GM20000 (cell line): ENCODE results near the gene PRKAG2.

Source experiments
- DNase-seq: peaks from one replicate; pipeline ENCODE4 v3.0.0; 2012; ENCODE audit warnings: low spot score
- CTCF ChIP-seq: IDR thresholded peaks from 2 replicates; pipeline ENCODE4 v1.5.1; 2012; ENCODE audit warnings: mild to moderate bottlenecking, control low read depth; ENCODE audit errors: extremely low read depth, missing control alignments

The PRKAG2 gene

DNA sequence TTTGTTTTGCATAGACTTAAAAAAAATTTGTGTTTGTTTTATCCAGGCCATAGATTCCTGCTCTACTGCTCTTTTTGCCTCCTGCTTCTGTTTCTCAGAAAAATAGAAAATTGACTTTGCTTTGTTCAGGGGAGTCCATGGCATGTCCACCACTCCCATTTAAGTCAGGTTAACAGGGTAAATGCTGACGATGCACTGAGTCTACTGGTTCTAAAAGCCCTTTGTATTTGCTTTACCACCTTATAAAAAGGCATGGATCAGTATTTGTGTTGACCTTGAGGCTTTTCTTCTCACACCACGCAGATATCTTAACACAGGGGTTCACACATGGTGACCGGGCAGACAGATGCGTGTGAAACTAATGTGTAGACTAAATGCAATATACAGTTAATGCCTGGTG, 217.7 kb downstream of the PRKAG2 start:
- TF ChIP-seq CTCF: no peak
- no peak for DNase-seq

DNA sequence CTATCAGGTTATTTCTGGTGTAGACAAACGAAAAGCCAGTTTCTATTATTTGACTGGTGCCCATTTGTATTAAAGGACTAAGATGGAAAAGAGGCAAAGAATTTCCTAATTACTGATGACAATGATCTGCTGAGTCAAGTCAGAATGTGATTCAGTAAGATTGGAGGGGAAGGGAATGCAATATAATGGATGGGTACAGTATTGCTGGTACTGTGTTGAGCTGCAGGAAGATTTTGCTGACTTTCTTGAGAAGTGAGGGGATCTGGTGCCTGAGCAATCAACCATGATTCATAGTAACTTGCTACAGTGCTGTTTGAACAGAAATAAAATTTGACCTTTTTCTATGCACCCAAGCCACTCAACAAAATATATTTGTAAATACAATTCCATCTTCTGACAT, 218.1 kb downstream of the PRKAG2 start:
- DNase-seq: no peak
- no peak for TF ChIP-seq CTCF

GRCh38 chr7:151657173-151657572, 219.7 kb downstream of the PRKAG2 start:
- no peak for DNase-seq
- TF ChIP-seq CTCF: no peak

- TF ChIP-seq CTCF: no peak
- DNase-seq: no peak
These were observed 221.4 kb downstream of the PRKAG2 start for GRCh38 chr7:151655555-151655954.

DNA sequence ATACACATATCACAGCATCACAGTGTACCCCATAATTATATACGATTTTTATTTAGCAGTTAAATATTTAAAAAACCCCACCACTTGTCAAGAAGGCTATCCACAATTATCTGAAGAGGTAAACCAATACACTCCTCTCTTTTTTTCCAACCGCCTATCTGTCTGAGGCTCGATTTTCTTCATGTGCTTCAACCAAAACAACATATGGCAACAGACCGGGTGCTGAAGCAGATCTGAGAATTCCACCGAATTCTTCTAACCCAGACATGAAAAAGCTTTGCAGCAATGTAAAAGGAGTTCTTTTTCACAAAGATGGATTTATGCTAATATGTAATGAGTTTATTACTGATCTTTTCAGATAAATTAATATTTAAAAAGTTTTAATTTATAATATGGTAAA, 224.8 kb downstream of the PRKAG2 start:
- TF ChIP-seq CTCF: no peak
- no peak for DNase-seq

- TF ChIP-seq CTCF: no peak
- no peak for DNase-seq
These were observed 226.8 kb downstream of the PRKAG2 start for GRCh38 chr7:151650161-151650560.

DNA sequence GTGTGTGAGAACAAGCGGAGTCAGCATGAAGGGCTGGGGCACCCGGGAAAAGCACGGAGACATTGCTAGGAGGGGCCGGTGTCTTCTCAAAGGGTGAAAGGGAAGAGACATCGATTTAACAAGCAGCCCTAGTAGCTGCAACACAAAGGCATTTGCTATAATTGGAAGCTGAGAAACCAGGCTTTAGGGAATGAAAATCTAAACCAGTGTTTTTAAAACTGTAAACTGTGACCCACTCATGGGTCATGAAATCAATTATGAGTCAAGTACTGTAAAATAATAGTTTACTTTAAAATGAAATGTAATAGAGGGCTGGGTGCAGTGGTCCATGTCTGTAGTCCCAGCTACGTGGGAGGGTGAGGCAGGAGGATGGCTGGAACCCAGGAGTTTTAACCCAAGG, 228.5 kb downstream of the PRKAG2 start:
- TF ChIP-seq CTCF: no peak
- DNase-seq: no peak
